Endothelial cell (in vitro differentiated cells): ENCODE data around the gene MLEC. TPM values are rescaled to one million over a fixed set of nuclear protein-coding genes. Genes with fewer than 3 reads are reported as not detected.
A peak's percentile ranks its signal among the peaks of the same experiment; 100 is the strongest.

ENCODE experiments used
- DNase-seq: peaks from one replicate; pipeline ENCODE4 v3.0.0; 2021; ENCODE audit warnings: low spot score
- H3K27ac Mint-ChIP-seq: one replicate; pipeline ENCODE4 v1.8.0; 2021; ENCODE audit warnings: mixed read lengths, inconsistent platforms; ENCODE audit not compliant: unreplicated experiment
- H3K27me3 Mint-ChIP-seq: one replicate; pipeline ENCODE4 v1.8.0; 2021; ENCODE audit warnings: mild to moderate bottlenecking, moderate library complexity, mixed read lengths, inconsistent platforms; ENCODE audit not compliant: unreplicated experiment
- H3K36me3 Mint-ChIP-seq: one replicate; pipeline ENCODE4 v1.8.0; 2021; ENCODE audit warnings: mild to moderate bottlenecking, low read depth, mixed read lengths, inconsistent platforms; ENCODE audit not compliant: unreplicated experiment
- H3K4me1 Mint-ChIP-seq: one replicate; pipeline ENCODE4 v1.8.0; 2021; ENCODE audit warnings: mild to moderate bottlenecking, mixed read lengths, inconsistent platforms; ENCODE audit not compliant: unreplicated experiment
- H3K4me3 Mint-ChIP-seq: one replicate; pipeline ENCODE4 v1.8.0; 2021; ENCODE audit warnings: mild to moderate bottlenecking, mixed read lengths, inconsistent platforms; ENCODE audit not compliant: unreplicated experiment
- H3K9me3 Mint-ChIP-seq: one replicate; pipeline ENCODE4 v1.8.0; 2021; ENCODE audit warnings: mixed read lengths, inconsistent platforms; ENCODE audit not compliant: unreplicated experiment
- CTCF ChIP-seq: fragments of 200-600 bp; sonication (generic); IDR thresholded peaks from one replicate; pipeline ENCODE4 v1.5.0; 2021; ENCODE audit warnings: antibody characterized with exemption; ENCODE audit not compliant: unreplicated experiment
- total RNA-seq: library from RNA; stranded (reverse); fragmentation: NEBNext Ultra II Directional; extraction: Animal tissue kit (Norgen Biotek cat#: 25700); gene quantifications from one replicate; pipeline ENCODE4 v1.2.1, GENCODE V29; 2021; ENCODE audit not compliant: unreplicated experiment

Gene MLEC
- total RNA-seq, 1 donor from 2014 or later, result 124 TPM

GRCh38 chr12:120642826-120643225 lies 44.1 kb upstream of the MLEC start:
- TF ChIP-seq CTCF, result no peak
- DNase-seq, result no peak
- H3K36me3 Mint-ChIP-seq, result no peaks in the 10 kb centered on the region
- H3K4me3 Mint-ChIP-seq, result no peak overlapping the region
- no peaks in the 10 kb centered on the region for H3K9me3 Mint-ChIP-seq
- peaks cover 14% of the 10 kb centered on the region for H3K27me3 Mint-ChIP-seq
- H3K4me1 Mint-ChIP-seq, result peaks cover 9% of the 10 kb centered on the region
- H3K27ac Mint-ChIP-seq, result peak overlapping the region; percentile 37

GRCh38 chr12:120643574-120643973 lies 43.4 kb upstream of the MLEC start:
- Mint-ChIP-seq H3K4me1 (peaks cover 9% of the 10 kb centered on the region), H3K36me3 (no peaks in the 10 kb centered on the region), H3K27me3 (peaks cover 18% of the 10 kb centered on the region), H3K27ac (no peak overlapping the region), H3K9me3 (no peaks in the 10 kb centered on the region), H3K4me3 (no peak overlapping the region)
- TF ChIP-seq CTCF, result no peak
- no peak for DNase-seq

GRCh38 chr12:120646044-120646443 lies 40.9 kb upstream of the MLEC start:
- Mint-ChIP-seq H3K27me3 (peaks cover 20% of the 10 kb centered on the region), H3K36me3 (no peaks in the 10 kb centered on the region), H3K4me3 (no peak overlapping the region), H3K27ac (no peak overlapping the region), H3K4me1 (peaks cover 18% of the 10 kb centered on the region), H3K9me3 (no peaks in the 10 kb centered on the region)
- DNase-seq, result no peak
- no peak for TF ChIP-seq CTCF

- peaks cover 15% of the 10 kb centered on the region for H3K27me3 Mint-ChIP-seq
Measured at GRCh38 chr12:120647375-120647755, 39.6 kb upstream of the MLEC start.

More at GRCh38 chr12:120647375-120647755, 39.6 kb upstream of the MLEC start:
- DNase-seq, result no peak
- Mint-ChIP-seq H3K36me3 (no peaks in the 10 kb centered on the region), H3K4me1 (peaks cover 17% of the 10 kb centered on the region), H3K9me3 (no peaks in the 10 kb centered on the region), H3K4me3 (no peak overlapping the region), H3K27ac (no peak overlapping the region)
- TF ChIP-seq CTCF, result no peak
